Stimulated activated CD4-positive, alpha-beta T cell treated with anti-CD3 and anti-CD28 coated beads, Interleukin-15, amount 100 ng/mL, for 24 hours (primary cell): ENCODE results near the gene S100A10.

Experiments
- DNase-seq: peaks from one replicate; pipeline ENCODE4 v3.0.0-alpha.2; 2020

The S100A10 gene

DNA sequence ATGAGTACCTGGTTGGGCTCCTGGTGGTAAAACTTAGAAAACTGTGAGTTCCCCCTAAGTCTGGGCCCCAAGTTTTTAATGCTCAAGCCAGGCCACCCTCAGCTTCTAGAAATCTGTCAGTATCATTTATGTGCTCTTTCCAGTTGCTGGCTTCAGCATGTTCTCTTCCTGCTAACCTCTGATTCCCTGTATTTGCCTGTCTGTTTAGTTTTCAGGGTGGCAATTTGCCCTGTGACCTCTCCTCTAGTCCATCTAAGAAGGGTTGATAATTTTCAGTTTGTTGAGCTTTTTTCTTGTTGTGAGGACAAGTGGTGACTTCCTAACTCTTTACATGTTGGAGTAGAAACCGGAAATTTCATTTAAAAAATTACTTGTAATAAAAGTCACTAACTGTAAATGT, 16.0 kb upstream of the S100A10 start:
- no peak for DNase-seq

DNA sequence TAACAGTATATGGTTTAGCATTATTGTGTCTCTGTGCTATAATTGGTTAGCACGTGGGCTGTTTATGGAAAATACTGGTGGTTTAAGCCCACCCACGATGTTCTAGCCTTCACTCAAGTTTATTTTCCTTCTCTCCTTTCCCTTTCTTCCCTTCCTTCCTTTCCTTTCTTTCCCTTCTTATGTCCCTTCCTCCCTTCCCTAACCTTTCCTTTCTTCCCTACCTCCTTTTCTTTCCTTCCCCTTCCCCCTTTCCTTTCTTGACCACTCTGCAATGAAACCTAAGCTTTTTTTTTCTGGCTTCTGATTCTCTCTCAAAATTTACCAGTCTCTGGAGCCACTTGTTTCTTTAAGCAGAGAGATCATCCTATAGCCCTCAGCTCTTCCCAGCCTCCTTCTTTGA, 13.4 kb upstream of the S100A10 start:
- no peak for DNase-seq

DNA sequence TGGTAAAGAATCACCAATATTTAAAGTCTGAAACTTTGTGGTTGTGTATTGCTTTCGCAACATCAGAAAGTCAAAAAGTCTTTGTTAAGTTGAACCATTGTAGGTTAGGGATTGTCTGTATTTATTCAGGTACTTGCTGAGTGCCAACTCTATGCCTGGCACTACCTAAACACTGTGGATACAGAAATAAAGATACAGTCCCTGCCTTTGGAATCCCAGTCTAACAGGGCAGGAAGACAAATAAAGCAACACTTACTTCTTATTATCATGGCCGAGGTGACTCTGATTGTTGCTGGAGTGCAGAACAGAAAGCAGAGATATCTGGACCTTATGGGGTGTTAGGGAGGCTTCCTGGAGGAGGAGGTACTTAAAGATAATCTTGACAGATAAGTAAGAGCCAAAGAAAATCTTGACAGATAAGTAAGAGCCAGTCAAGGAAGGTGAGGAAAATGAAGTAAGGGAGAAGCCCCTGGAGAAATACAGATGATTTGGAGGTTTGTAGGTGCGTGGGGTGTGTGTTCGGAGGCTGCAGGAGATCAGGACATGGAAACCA, 11.8 kb upstream of the S100A10 start:
- DNase-seq, result no peak

DNA sequence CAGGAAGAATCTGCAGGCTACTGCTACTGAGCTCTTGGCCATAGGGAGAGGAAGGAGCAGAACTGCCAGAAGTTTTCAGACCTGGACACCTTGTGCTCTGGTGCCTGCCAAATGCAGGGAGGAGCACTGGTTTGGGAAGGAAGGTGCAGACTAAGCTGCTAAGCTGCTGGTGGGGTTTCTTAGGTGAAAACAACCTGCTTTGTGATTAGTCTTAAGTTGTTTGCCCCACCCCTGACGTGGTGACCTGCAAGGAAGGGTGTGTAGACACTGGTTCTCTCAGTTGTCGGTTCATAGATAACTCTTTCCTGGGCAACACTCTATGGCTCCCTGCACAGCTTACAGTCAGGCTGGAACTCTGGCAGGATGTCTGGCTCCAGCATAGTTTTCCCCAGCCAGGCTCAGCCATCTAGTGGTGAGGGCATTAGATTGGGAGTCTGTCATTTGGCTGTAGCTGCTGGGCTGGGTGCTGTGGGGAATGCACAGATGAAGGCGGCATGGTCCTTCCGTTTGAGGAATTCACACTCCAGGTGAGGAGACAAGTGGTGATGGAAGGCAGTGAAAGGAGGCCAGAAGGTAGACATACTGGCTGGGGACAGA, 10.3 kb upstream of the S100A10 start:
- no peak for DNase-seq

DNA sequence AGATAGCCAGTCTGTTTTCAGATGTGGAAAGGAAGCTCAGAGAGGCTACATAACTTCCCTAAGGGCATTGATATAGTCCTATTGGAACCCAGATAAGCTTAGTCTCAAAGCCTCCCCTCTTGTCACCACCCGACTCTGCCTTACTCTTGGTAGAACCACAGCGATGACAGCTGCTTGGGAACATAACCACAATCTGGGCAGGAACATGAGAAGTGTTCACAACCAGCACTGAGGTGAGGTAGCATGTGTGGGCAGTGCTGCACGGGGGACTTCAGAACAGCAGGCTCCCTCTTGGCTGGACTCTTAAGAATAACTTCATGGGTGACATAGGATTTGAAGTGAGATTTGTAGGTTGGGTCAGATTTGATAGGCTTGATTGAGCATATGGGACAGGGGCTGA, 9.3 kb upstream of the S100A10 start:
- DNase-seq, result no peak

DNA sequence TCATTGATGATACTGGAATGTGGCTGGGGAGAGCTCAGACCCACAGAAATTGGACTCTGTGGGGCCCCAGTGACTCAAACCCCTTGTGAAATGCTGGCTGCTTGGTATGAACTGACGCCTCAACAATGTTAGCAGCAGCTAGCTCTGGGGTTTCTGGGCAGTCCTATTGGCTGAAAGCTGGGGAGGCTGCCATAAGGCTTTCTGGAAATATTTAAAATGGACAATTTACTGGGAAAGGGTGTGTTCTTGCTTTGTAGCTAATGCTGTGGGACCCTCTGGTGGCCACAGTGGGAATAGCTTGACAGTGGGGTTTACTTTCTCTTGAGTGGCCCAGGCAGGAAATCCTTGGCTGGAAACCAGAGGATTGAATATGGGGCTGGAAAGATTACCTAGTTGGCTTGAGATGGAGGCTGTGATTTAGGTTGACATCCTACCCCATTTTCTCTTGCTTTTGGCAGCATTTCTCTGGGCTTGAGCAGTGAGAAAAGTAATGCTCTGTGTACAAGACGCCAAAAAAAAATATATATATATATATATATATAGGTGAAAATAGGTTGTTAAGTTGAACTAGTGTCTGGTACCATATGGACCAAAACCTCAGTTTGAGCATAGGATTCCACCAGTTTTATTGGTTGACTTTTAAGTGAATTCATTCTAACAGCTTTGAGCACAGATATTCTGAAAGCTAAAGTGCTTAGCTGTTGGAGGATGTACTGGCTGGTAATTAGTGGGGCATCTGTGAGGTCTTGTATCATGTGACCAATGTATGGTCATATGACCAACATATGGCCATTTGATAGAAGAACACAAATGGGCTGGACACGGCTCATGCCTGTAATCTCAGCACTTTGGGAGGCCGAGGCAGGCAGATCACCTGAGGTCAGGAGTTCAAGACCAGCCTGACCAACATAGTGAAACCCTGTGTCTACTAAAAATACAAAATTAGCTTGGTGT, 8.2 kb upstream of the S100A10 start:
- peak; percentile 82 for DNase-seq

DNA sequence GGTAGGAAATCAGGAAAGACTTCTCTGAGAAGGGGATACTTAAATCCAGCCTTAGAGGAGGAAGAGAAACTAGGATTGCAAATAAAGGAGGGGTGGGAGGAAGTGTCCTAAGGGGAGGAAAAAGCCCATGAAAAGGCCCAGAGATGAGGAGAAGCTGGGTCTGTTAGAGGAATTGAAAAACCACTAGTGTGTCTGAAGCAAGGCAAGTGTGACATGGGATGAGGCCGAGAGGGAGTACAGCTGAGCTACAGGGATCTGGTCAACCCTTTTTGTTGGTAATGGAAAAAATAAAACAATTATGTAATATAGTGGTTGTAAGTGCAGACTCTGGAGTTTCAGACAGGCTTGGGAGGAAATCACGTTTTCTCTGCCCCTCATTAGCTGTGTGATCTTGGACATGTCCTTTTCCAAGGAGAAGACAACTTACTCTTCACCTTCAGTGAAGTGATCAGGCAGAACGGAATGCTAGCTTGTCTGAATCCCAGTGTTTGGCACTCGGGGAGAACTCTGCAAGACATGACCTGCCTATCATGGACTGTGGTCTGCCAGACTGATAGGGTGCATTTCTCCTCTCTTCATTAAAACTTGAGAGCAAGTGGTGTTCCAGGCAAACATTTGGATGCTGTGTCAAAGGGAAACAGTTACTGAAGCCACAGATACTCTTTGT, 7.4 kb upstream of the S100A10 start:
- no peak for DNase-seq

DNA sequence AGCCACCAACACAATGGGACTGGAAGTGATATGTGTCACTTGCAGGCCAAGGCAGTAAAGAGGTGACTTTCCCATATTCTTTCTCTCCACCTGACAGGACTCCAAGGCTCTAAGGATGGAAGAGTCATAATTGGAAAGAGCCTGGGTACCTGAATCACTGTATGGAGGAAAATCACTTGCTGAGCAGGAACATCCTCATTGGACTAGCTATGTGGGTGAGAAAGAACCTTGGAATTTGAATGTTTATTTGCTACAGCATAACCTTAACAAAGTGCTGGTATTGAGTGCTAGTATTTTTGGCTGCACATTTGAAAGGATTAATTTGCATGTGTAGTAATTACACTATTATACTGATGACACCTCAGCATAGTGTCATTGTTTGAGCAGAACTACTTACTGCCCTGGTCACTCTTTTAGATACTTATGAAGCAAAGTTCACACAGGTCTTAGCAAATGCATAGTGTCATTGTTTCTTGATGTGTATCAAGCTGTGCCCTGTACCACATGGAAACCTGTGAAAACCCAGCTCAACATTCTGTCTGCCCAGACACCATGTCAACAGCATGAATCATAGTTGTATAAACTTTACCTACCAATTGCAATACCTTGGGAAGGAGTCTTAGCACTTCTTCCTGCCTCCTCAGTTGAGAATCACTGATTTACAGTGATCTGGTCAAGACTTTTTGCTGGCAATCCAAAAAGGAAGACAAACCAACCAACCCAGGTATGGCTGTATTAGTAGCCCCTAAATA, 5.1 kb upstream of the S100A10 start:
- DNase-seq, result no peak

DNA sequence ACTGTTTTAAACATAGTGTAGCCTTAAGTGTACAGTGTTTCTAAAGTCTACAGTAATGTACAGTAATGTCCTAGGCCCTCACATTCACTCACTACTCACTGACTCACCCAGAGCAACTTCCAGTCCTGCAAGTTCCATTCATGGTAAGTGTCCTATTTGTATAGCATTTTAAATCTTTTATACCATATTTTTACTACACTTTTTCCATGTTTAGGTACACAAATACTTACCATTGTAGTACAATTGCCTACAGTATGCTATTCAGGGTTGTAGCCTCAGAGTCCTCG, 3.6 kb upstream of the S100A10 start:
- no peak for DNase-seq

DNA sequence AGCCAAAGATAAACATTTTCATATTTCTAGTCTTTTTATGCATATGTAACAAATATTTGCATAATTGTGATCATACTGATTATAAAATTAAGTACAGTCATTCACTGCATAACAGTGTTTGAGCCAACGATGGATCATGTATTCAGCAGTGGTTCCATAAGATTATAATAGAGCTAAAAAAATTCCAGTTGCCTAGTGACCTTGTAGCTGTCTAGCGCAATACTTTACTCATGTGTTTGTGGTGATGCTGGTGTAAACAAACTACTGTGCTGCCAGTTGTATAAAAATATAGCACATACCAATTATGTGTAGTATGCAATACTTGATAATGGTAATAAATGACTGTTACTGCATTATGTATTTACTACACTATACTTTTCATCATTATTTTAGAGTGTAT, 2.1 kb upstream of the S100A10 start:
- DNase-seq, result no peak

DNA sequence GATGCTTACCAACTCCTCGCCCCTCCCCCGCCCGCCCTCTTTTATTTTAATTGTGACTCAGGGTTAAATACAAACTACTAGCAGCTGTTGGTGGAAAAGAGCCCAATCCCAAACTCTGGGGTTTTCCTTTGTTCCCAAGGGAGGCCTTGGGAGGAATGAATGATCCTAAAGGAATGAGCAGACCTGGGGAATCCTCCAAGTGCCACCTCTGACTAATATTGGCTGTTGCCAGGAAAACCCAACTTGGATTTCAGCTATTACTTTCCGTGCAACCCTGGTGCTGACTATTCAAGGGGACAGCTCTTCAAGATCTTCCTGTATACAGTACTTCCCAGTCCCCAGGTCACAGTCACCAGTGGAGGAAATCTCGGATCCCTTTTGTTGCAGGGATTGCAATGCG, 1.3 kb upstream of the S100A10 start:
- DNase-seq, result no peak

DNA sequence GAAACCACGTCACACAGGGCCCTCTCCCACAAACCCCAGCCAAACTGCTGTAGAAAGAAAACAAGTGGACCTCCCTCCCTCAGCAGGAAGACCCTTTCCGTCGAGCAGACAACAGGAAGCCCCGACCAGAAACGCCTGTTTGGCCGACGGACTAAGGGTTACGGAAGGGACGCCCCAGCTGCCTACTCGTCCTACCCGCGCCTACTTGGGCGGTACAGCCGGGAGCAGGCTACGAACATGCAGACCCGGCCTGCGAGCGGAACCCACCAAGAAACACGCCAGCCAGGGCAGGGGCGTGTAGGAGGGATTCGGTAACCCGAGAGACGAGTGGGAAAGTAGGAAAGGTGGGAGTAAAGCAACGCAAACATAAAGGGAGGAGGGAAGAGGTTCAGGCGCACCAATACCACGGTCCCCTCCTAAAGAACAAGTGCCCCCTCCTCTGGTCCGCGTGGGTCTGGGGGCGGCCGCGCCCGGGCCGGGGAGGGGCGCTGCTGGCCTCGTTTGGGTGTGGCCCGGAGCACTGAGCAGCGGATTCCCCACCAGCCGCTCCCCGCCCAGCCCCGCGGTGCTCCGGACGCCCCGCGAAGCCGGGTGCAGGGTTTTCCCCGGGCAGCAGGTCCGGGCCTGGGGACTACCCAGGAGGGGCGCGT, 450 bp downstream of the S100A10 start:
- peak; percentile 55 for DNase-seq

DNA sequence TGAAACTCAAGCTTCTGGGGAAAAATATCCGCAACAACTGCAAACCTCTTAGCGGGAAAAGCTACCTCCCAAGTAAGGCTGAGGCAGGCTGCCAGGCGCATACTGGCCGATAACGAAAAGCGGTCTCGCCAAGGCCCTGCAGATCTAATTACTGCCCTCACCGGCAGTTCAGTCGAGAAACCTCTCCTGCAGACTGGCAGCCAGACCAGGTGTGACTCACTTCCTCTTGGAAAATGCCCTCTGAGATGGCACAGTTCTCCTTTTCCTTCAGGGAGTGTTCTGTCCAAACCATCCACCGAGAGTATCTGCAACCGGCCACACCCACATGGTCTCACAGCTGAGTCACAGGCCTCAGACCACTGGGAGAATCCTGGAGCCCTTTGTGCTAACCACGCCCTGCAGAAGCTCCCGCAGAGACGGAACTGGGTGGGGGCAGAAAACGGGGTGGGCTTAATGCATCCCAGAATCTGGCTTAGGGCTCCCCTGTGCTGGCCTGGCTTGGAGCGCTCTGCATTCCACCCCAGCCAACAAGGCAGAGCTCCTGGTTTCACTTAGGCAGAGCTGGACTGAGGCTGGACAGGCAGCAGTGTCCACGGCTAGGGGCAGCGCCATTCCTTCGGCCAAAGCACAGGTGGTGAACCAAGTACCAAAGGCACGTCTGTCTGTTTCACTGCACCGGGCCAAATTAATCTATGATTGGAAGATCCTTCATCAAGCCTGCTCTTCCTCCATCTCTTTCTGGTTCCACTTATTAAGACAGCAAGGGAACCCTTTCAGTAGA, 1.2 kb downstream of the S100A10 start:
- DNase-seq, result peak; percentile 30

DNA sequence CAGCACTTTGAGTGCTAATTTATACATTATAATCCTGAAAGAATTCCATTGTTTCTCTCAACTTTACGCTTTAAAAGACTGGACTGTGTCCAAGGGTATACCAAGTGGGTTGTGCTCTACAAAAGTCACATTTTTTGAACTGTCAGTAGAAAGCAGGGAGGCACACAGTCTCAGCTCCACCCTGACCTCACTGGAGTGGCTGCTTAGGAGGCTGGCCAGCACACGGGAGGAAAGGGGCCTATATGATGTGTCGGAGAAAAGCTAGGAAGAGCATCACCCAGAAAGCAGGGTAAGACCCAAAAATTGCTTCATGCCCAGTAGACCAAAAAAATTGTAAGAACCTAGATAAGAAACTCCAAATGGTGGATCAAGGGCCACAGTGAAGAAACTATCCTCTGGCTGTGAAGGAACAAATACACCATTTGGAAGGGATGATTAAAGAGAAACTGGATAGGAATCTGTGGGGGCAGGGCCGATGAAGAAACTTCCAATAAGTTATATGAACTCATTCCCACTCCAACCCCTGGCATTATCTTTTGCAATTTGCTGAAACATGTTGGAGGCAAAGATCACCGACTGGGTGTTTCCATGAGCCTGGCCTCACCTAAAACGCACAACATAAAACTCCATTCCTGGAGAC, 1.9 kb downstream of the S100A10 start:
- no peak for DNase-seq

DNA sequence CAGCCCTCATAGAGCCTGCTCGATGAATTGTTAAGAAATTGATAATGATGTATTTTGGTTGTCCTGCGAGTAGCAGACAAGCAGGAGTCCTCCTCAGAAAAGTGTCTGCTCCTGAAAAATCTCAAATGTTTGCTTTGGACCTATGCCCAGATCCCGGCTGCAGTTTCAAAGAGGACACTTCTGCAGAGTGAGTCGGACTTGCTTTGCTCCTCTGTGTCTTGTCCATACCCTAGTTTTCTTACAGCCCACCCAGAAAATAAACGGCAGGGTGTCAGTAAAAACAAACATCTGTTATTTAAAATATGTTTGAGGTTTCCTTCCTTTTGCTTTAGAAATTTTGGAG, 2.8 kb downstream of the S100A10 start:
- no peak for DNase-seq

DNA sequence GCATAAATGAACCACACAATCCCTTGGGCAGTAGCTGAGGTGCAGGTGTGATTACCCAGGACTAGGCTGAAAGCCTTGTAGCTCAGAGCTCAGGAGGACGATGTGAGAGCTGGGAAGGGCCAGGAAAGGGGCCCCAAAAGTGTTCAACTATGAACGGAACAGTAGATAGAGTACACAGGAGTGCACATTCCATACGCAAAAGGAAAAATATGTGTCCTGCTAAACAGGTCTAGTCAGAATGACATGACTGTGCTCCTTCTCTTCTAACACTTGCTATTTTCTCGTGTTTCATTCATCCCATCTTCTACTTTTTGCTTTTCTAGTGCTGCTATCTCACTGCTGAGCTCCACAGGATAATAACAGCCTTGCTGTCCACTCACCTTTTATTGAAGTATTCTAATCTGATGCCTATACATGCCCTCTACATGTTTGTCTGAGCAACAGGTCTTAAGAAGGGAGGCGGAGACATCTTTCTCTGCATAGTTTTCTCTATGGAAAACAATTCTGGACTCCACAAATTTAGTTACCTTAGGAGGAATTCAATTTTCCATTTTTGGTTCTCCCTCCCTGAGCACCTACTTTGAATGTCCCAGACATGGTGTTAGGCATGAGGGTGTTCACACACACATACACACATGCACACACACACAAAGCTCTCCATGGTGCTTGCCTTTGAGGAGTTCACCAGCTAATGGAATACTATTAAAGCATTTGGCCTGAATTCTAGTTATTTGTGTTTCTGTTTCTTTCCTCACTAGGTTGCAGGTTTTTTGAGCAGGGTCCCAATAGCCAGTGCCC, 3.4 kb downstream of the S100A10 start:
- no peak for DNase-seq

DNA sequence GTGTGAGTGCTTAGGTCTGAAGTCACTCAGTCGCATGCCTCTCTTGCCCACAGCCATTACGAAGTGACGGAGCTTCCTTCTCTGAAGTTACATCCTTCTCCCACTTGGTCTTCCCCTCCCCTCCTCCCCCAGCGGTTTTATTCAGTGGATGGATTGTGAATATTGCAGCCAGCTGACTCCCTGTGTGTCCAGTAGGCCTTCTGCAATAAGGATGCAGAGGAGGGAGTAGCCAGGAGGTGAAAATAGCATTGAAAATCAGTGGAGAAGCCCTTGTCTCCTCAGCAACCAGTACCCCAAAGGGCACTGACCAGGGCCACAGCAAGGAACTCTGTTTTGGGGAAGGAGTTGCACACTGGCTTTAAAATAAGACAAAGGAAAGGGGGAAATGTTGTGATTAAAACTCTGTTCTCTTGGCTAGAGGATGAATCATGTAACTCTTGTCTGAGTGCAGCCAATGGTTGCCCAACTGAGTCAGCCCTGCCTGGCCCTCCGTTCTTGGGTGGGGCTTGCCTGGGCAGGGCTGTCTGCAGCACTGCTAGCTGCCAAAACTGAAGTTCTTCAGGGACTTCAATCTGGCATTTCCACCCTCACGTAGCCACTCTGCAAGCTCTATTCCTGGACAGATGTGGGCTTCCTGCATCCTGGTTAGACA, 4.3 kb downstream of the S100A10 start:
- peak; percentile 68 for DNase-seq

DNA sequence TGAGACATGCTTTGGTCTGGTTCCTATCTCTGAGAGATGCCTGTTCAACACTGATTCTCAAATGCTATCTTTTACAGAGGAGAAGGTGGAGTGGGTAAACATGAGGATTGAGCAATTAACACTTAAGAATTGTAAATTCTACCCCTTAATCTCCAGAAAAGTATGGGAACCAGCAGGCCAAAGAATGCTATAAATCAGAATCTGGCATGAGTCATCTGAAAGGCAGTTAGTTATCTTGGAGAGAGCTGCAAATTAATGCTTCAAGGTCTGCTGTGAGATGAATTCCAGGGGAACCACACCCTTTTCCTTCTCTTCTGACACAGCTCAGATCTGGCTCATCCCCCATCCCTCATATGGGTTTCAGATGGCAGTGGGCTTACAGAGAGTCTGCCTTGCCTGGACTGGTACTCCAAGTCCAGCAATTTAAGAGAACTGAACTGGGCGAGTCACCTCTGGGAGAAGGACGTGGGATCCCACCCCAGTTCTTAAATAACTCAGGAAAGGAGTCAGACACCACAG, 5.2 kb downstream of the S100A10 start:
- DNase-seq, result no peak

DNA sequence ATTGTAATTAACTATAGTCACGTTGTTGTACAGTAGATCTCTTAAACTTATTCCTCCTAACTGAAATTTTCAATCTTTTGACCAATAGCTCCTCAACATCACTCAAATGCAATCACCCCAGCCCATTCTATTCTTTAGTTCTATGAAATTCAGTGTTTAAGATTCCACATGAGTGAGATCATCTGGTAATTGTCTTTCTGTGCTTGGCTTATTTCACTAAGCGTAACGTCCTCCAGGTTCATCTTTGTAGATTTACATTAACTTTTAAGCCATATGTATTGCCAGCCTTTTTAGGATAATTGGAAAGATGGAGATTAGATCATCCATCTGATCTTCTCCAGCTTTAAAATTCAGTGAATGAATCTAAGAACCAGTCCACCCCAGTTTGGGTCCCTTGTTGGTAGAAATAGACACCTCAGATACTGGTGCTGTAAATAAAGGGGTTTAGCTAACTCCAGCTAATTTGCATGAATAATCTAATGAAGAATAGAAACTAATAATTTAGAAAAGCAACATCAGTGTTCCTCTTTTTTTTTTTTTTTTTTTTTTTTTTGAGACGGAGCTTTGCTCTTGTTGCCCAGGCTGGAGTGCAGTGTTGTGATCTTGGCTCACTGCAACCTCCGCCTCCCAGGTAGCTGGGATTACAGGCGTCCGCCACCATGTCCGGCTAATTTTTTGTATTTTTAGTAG, 7.0 kb downstream of the S100A10 start:
- DNase-seq, result no peak
